Suprapubic skin (tissue), 4 donors: ENCODE measurements around the gene OPN3. TPM values are rescaled to one million over a fixed set of nuclear protein-coding genes. Genes with fewer than 3 reads are reported as not detected.

Source experiments
- DNase-seq, 2 donors: peaks; one replicate each; pipeline ENCODE4 v3.0.0-alpha.2; 2019; ENCODE audit warnings: low spot score in 2 of 2
- H3K27ac ChIP-seq: fragments of 200-600 bp; sonication (generic); one replicate; pipeline ENCODE4 v1.5.1; 2019
- H3K27me3 ChIP-seq: fragments of 200-600 bp; sonication (generic); one replicate; pipeline ENCODE4 v1.5.1; 2019
- H3K36me3 ChIP-seq: fragments of 200-600 bp; sonication (generic); one replicate; pipeline ENCODE4 v1.5.1; 2019
- H3K4me1 ChIP-seq: fragments of 200-600 bp; sonication (generic); one replicate; pipeline ENCODE4 v1.5.1; 2019
- H3K4me3 ChIP-seq: fragments of 200-600 bp; sonication (generic); one replicate; pipeline ENCODE4 v1.5.1; 2019; ENCODE audit warnings: mild to moderate bottlenecking
- H3K9me3 ChIP-seq: fragments of 200-600 bp; sonication (generic); one replicate; pipeline ENCODE4 v1.5.1; 2019
- CTCF ChIP-seq, 2 donors: fragments of 200-600 bp in 1 of 2; fragments of 450-650 bp in 1 of 2; sonication (generic) in 1 of 2; IDR thresholded peaks; one replicate each; pipeline ENCODE4 v1.5.1; 2016 to 2019; ENCODE audit warnings: antibody characterized with exemption in 2 of 2, mild to moderate bottlenecking in 1 of 2, moderate library complexity in 1 of 2
- EP300 ChIP-seq: sonication (generic); formaldehyde crosslinking; IDR thresholded peaks from one replicate; pipeline ENCODE4 v1.6.1; 2017; ENCODE audit warnings: antibody characterized with exemption
- POLR2A ChIP-seq, 2 donors: fragments of 450-650 bp; IDR thresholded peaks; one replicate each; pipeline ENCODE4 v1.6.1; 2017; ENCODE audit warnings: antibody characterized with exemption in 2 of 2, mild to moderate bottlenecking in 2 of 2, moderate library complexity in 2 of 2
- POLR2AphosphoS5 ChIP-seq, 3 donors: sonication (generic); formaldehyde crosslinking; IDR thresholded peaks; one replicate each; pipeline ENCODE4 v1.6.1; 2017; ENCODE audit warnings: antibody characterized with exemption in 3 of 3
- WGBS: methylation state at CpG from one replicate; pipeline ENCODE4 v1.1.5; 2018; 5-methylcytosine and 5-hydroxymethylcytosine counted together
- total RNA-seq, 4 donors: library from RNA; depleted of rRNA; stranded (reverse); fragments of >200 nt; gene quantifications; one replicate each; pipeline ENCODE4 v1.1.0, GENCODE V29; 2016

OPN3 gene
- total RNA-seq, 4 donors from 2014 or later, result 16.9 to 41.8 (median 28.4) TPM

GRCh38 chr1:241615043-241615974, 24.9 kb downstream of the OPN3 start:
- H3K4me1 ChIP-seq, result peaks cover 6% of the 10 kb centered on the region
- H3K4me3 ChIP-seq, result no peak overlapping the region
- H3K27me3 ChIP-seq, result no peaks in the 10 kb centered on the region
- TF ChIP-seq EP300, result no peak
- TF ChIP-seq CTCF (IDR thresholded peaks at IDR 0.05), result no peak
- TF ChIP-seq POLR2A (IDR thresholded peaks at IDR 0.05), result no peak
- TF ChIP-seq POLR2AphosphoS5 (IDR thresholded peaks at IDR 0.05), result no peak
- WGBS, result 95% methylated on average over 8 of the region's 8 CpGs
- H3K27ac ChIP-seq, result no peak overlapping the region
- no peaks in the 10 kb centered on the region for H3K9me3 ChIP-seq
- no peak for DNase-seq
- H3K36me3 ChIP-seq, result no peaks in the 10 kb centered on the region

- WGBS, result 68% methylated on average over 4 of the region's 4 CpGs
- Histone ChIP-seq H3K4me1 (peaks cover 13% of the 10 kb centered on the region), H3K27ac (no peak overlapping the region), H3K36me3 (no peaks in the 10 kb centered on the region), H3K27me3 (no peaks in the 10 kb centered on the region), H3K4me3 (no peak overlapping the region), H3K9me3 (no peaks in the 10 kb centered on the region)
- DNase-seq, result no peak
- TF ChIP-seq POLR2AphosphoS5 (IDR thresholded peaks at IDR 0.05) (no peak), POLR2A (IDR thresholded peaks at IDR 0.05) (no peak), CTCF (IDR thresholded peaks at IDR 0.05) (no peak), EP300 (no peak)
These were observed 25.6 kb downstream of the OPN3 start for GRCh38 chr1:241614572-241614971.

GRCh38 chr1:241614144-241614543, 26.0 kb downstream of the OPN3 start:
- H3K9me3 ChIP-seq, result no peaks in the 10 kb centered on the region
- TF ChIP-seq POLR2A (IDR thresholded peaks at IDR 0.05) (no peak), EP300 (no peak), POLR2AphosphoS5 (IDR thresholded peaks at IDR 0.05) (no peak), CTCF (IDR thresholded peaks at IDR 0.05) (no peak)
- no peaks in the 10 kb centered on the region for H3K36me3 ChIP-seq
- DNase-seq, result no peak
- H3K27me3 ChIP-seq, result no peaks in the 10 kb centered on the region
- no peak overlapping the region for H3K4me3 ChIP-seq
- no peak overlapping the region for H3K27ac ChIP-seq
- H3K4me1 ChIP-seq, result peaks cover 13% of the 10 kb centered on the region
- WGBS, result 92% methylated on average over 4 of the region's 4 CpGs

- Histone ChIP-seq H3K36me3 (no peaks in the 10 kb centered on the region), H3K9me3 (no peaks in the 10 kb centered on the region), H3K4me3 (no peak overlapping the region), H3K27me3 (no peaks in the 10 kb centered on the region), H3K4me1 (peaks cover 13% of the 10 kb centered on the region), H3K27ac (no peak overlapping the region)
- no peak for DNase-seq
- TF ChIP-seq CTCF (IDR thresholded peaks at IDR 0.05), result no peak
- no peak for TF ChIP-seq POLR2A (IDR thresholded peaks at IDR 0.05)
- no peak for TF ChIP-seq POLR2AphosphoS5 (IDR thresholded peaks at IDR 0.05)
- TF ChIP-seq EP300, result no peak
- WGBS, result 74% methylated on average over 9 of the region's 9 CpGs
These were observed 27.4 kb downstream of the OPN3 start for GRCh38 chr1:241612533-241613477.
